ENCODE results near the gene TBX19.

The TBX19 gene

GRCh38 chr1:168285521-168285790 is 4.8 kb downstream of the TBX19 start:
- DNase-seq, result no peak

GRCh38 chr1:168285971-168286927 is 5.6 kb downstream of the TBX19 start:
- no peak for DNase-seq

DNA sequence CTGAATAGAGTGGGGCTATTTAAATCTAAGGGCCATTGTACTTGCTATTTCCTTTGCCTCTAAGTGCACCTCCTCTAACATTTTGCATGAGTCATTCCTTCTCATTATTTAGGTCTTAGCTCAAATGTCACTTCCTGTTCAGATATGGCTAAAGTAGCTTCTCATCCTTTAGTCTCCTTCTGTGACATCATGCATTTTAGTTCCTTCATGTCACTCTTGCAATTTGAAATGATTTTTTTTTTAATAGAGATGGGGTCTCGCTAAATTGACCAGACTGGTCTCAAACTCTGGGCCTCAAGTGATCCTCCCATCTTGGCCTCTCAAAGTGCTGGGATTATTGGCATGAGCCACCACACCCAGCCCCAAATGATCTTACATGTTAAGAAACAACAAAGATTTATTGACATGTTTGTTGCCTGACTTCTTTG is 6.6 kb downstream of the TBX19 start:
- peak; percentile 44 for DNase-seq

- DNase-seq, result no peak
Measured at GRCh38 chr1:168288311-168289052, 7.8 kb downstream of the TBX19 start.

DNA sequence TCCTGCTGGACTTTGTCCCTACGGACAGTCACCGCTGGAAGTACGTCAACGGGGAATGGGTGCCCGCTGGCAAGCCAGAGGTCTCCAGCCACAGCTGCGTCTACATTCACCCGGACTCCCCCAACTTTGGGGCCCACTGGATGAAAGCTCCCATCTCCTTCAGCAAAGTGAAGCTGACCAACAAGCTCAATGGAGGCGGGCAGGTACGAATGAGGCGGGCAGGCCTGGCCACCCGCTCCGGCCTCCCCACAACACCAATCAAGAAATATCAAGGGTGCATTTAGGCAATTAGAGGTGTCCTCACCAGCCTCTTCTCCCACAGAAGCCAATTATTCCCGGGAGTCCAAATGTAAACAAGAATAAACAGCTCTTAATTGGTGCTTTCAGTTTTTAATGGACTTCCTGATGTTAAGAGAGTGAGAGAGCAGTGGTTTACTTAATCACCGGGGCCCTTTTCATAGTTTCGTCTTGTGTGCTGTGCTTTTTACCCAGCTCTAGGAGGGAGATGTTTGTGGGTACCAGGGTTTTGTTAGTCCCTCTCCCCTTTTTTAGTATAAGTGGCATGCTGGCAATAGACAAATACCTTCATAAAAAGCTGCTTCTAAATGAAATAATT is 10.7 kb downstream of the TBX19 start:
- no peak for DNase-seq

- DNase-seq, result no peak
Measured at GRCh38 chr1:168293356-168293755, 12.7 kb downstream of the TBX19 start.

GRCh38 chr1:168295411-168296114 is 14.9 kb downstream of the TBX19 start:
- DNase-seq, result no peak

- DNase-seq, result no peak
Measured at GRCh38 chr1:168297019-168297730, 16.5 kb downstream of the TBX19 start.

DNA sequence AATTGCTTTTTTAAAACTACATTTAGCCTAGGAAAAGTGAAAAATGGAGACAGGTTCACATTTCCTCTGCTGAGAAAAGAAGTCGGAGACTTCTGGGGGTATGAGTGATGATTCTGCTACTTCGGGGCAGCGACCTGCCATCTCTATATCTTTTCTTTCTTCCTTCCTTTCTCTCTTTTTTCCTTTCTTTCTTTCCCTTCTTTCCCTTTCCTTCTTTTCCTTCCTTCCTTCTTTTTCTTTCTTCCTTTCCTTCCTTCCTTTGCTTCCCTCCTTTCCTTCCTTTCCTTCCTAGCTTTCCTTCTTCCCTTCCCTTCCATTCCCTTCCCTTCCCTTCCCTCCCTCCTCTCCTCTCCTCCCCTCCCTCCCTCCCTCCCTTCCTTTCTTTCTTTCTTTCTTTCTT is 17.8 kb downstream of the TBX19 start:
- DNase-seq, result no peak

DNA sequence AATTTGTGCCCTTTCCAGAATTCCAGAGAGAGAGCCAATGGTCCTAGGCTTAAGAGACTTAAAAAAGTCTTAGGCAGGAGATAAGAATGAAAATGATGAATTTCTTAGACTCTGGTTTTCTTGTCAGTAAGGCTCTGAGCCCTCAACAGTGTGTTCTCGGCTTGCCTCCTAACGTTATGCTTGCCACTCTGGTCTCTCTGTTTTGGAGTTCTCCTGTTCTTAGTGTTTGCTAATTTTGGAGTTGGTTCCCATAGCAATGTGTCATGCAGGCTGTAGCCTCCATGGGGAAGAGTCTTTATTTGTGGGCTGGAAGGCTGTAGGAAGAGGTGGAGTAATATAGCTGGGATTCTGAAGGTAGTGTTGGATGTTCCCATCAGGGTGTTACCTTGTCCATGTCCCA is 19.9 kb downstream of the TBX19 start:
- no peak for DNase-seq

DNA sequence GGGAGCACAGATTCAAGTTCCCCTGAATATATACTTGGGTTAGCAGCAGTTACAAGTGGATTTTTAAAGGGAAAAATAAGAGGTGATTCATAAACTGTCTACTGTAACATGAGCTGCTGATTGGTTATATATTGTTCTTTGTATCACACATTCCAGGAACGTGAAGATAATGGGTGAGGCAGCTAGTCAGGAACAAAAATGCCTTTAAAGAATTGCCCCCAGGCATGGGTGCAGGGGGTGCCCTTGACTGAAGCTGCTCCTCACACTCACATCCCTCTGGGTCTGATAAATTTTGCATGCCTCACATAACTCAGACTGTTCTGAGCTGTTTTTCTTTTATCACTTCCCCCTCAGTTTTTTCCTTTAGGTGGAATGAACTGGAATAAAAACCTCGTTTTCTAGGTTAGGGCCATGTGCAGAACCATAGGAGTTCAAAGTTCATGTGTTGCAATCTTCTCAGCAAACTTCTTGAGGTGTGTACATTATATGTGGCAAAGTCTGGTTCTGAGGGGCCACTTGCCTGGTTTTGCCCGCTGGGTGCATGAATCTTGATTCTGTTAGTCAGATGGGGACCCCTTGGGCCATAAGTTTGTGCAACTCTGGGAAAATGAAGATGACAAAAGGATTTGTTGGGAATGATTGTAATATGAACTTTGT is 21.1 kb downstream of the TBX19 start:
- DNase-seq, result no peak

DNA sequence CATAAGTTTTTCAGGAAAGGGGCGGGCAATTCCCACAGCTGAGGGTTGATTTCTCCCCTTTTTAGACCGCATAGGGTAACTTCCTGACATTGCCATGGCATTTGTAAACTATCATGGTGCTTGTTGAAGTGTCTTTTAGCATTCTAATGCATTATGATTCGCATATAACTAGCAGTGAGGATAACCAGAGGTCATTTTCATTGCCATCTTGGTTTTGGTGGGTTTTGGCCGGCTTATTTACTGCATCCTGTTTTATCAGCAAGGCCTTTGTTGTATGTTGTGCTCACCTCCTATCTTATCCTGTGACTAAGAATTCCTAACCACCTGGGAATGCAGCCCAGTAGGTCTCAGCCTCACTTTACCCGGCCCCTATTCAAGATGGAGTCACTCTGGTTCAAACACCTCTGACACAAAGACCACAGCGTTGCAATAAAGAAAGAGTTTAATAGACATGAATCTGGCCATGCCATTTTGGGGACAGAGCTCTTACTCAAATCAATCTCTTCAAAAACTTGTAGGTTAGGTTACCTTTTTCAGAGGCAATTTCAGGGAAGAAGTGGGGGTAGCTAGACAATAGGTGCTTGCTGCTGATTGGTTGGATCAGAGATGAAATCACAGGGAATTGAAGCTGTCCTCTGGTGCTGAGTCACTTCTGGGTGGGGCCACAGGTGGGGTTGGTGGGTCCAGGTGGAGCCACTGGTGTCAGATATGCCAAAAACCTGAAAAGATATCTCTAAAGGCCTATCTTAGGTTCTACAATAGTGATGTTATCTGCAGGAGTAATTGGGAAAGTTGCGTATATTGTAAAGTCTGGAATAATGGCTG is 23.3 kb downstream of the TBX19 start:
- DNase-seq, result no peak

GRCh38 chr1:168304865-168305264 is 24.2 kb downstream of the TBX19 start:
- DNase-seq, result no peak

- peak; percentile 28 for DNase-seq
Measured at GRCh38 chr1:168312718-168313604, 32.3 kb downstream of the TBX19 start.

DNA sequence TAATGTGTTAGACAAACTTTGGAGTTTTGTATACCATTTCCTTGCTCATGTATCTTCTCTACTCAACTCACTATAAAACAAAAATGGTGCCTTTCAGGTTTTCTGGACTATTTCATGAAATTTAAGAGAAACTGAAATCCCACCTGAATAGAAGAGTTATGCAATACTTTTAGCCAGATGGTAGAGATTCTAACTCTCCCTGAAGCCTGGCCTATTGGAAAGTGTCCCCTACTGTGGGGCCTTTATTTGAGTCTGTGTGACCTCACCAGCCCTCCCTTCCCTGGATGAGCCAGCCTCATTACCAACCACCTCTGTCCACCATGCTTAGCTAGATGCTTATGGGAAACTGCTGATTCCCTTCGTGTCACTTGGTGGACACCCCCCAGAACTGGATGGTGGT is 35.5 kb downstream of the TBX19 start:
- DNase-seq, result no peak

DNA sequence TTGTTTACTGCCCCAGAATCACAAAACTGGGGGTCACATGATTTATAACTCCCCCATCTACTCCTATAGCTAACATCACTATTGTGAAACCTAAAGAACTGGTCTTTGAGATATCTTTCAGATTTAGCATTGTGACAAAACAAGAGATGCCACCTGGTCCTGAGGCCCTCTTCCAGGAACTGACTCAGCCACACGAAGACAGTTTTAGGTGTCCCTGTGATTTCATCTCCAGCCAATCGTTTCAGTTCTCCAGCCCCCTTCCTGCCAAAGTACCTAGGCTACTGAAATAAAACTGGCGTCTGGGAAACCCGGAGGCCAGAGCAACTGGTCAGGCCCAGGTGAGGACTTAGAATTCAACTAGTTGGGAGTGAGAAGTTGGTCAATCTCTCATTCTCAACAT is 36.6 kb downstream of the TBX19 start:
- no peak for DNase-seq

DNA sequence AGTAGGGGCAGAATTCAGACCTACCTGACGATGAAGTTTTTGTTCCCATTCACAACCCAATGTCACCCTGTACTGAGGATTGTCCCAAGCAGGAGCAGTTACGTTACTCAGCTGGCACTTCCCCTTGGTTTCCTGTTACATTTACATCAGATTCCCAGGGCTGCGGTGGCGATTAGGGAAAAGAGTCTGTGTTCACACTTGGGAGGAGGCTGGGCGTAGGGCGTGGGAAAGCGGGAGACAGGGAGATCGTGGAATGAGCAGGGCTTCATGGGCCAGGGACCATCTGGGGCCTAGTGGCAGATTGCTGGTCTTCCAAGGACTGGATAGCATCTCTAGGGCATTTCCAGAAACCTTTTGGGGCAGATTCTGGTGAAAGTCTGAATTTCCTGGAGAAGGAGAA is 39.0 kb downstream of the TBX19 start:
- no peak for DNase-seq

DNA sequence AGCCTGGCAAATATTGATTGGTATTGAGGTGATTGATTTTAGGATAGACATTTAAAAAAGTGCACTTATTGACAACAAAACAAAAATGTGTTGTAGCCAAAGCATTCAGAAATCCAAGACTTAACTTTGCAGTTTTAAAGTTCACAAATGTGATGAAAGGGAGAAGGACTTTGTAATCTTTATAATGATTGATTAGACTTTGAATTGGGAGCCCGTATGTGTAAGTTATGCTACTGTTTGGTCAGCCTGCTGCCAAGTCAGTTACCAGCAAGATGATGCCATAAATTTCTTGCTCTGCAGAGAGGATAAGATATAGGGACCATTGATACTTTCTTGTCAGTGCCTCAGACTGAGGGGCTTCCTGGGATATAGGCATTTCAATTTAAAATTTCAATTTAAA is 39.5 kb downstream of the TBX19 start:
- DNase-seq, result no peak

DNA sequence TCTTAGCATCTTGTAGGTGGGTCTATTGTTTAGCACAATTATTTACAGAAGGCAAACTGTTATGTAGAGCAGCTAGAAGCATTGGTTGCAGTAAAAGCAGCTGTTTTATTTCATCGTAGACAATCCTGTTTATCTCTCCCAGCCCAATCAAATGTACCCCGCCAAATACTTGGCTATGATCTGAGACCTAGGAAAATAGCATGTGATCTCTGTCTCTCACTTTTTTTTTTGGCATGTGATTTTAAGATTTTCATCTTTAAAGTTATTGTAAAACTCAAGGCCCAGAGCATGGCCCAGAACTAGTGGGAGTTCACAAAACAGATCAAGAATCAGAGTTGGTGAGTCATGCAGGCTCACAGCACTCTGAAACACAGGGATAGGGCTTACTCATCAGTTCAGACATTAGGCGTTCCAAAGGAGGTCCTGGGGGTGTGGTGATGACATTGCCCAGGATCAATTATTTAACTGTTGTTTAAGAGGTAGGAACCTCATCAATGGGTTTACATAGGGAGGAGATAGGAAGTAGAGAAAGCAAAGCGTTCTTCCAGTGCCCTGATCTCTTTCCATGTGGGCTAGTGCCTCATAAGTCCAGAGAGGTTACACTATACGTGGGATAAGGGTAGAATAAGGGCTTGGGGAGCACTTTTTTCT is 40.2 kb downstream of the TBX19 start:
- DNase-seq, result peak; percentile 39

All from activated CD4-positive, alpha-beta T cell treated with anti-CD3 and anti-CD28 coated beads, Interleukin-2, amount 50 U/mL, for 16 hours (primary cell).